ENCODE measurements around the gene CAST.

The CAST gene

GRCh38 chr5:96756985-96757384 lies 94.8 kb downstream of the CAST start:
- in situ Hi-C loops (cut with HindIII; ENCODE audit: low sequenced_read_pairs): no loop called here
- TF ChIP-seq, protein P1, sequence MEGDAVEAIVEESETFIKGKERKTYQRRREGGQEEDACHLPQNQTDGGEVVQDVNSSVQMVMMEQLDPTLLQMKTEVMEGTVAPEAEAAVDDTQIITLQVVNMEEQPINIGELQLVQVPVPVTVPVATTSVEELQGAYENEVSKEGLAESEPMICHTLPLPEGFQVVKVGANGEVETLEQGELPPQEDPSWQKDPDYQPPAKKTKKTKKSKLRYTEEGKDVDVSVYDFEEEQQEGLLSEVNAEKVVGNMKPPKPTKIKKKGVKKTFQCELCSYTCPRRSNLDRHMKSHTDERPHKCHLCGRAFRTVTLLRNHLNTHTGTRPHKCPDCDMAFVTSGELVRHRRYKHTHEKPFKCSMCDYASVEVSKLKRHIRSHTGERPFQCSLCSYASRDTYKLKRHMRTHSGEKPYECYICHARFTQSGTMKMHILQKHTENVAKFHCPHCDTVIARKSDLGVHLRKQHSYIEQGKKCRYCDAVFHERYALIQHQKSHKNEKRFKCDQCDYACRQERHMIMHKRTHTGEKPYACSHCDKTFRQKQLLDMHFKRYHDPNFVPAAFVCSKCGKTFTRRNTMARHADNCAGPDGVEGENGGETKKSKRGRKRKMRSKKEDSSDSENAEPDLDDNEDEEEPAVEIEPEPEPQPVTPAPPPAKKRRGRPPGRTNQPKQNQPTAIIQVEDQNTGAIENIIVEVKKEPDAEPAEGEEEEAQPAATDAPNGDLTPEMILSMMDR (IDR thresholded peaks at IDR 0.05; ENCODE audit: low read depth, low read length, missing control alignments): no peak
- no peak overlapping the region for H3K4me3 ChIP-seq (ENCODE audit: low read depth, low read length)
- no peak for DNase-seq (ENCODE audit: low read depth)

DNA sequence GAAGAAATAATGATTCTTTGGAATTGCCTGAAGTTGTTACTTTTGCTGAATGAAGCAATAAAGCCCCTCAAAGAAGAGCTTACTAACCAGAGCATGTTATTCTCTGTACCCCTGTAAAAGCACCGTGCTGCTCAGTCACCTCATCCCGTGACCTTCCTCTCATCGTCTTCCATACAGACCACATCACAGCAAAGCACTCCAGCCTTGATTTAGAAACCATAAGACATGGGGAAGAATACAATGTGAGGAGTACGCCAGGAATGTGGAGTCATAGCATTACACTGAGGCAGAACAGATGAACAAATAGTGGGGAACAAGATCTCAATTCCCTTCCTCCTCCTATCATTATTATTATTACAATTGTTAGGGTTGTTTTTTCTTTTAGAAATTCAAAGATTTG lies 96.4 kb downstream of the CAST start:
- no peak overlapping the region for H3K4me3 ChIP-seq (ENCODE audit: low read depth, low read length)
- no peak for DNase-seq (ENCODE audit: low read depth)
- TF ChIP-seq, protein P1 (IDR thresholded peaks at IDR 0.05; ENCODE audit: low read depth, low read length, missing control alignments): no peak
- in situ Hi-C loops (cut with HindIII; ENCODE audit: low sequenced_read_pairs): no loop called here

- in situ Hi-C loops (cut with HindIII; ENCODE audit: low sequenced_read_pairs): no loop called here
- TF ChIP-seq, protein P1 (IDR thresholded peaks at IDR 0.05; ENCODE audit: low read depth, low read length, missing control alignments): no peak
- H3K4me3 ChIP-seq (ENCODE audit: low read depth, low read length): no peak overlapping the region
- DNase-seq (ENCODE audit: low read depth): peak; percentile 43
Measured at GRCh38 chr5:96761618-96762017, 99.4 kb downstream of the CAST start.

DNA sequence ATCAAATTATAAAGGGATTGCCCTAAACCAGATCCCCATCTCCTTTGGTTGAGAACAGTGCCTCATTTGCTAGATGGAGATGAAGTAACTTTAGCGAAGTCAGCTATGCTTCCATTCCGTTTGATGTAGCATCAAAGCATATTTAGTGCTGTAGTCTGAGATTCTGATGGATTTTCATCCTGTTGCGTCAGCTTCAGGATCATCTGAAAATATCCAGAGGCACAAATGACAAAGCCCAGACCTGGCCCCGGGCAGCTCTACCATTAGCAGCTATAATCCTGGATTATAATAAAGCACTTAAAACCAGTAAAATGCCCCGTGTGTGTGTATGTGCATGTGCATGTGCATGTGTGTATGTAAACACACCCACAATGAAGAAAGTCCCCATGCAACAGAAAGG lies 100.8 kb downstream of the CAST start:
- no peak for DNase-seq (ENCODE audit: low read depth)
- TF ChIP-seq, protein P1 (IDR thresholded peaks at IDR 0.05; ENCODE audit: low read depth, low read length, missing control alignments): no peak
- in situ Hi-C loops (cut with HindIII; ENCODE audit: low sequenced_read_pairs): no loop called here
- H3K4me3 ChIP-seq (ENCODE audit: low read depth, low read length): no peak overlapping the region

DNA sequence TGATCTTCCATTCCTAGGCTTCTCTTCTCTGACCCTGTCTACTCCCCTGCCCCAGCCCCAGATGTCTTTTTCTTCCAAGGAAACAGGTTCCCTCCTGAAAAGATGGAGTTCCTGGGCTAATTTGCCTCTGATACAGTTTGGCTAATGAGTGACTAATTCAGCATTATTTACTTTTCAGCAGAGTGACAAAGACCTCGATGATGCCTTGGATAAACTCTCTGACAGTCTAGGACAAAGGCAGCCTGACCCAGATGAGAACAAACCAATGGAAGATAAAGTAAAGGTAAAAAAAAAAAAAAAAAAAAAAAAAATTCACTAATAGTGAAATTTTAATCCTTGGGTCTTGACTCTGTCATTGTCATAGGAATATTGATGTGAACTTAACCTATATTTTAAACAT lies 102.9 kb downstream of the CAST start:
- in situ Hi-C loops (cut with HindIII; ENCODE audit: low sequenced_read_pairs): no loop called here
- H3K4me3 ChIP-seq (ENCODE audit: low read depth, low read length): no peak overlapping the region
- DNase-seq (ENCODE audit: low read depth): no peak
- TF ChIP-seq, protein P1 (IDR thresholded peaks at IDR 0.05; ENCODE audit: low read depth, low read length, missing control alignments): no peak

- H3K4me3 ChIP-seq (ENCODE audit: low read depth, low read length): no peak overlapping the region
- in situ Hi-C loops (cut with HindIII; ENCODE audit: low sequenced_read_pairs): no loop called here
- TF ChIP-seq, protein P1 (IDR thresholded peaks at IDR 0.05; ENCODE audit: low read depth, low read length, missing control alignments): no peak
- no peak for DNase-seq (ENCODE audit: low read depth)
Measured at GRCh38 chr5:96768708-96769251, 106.6 kb downstream of the CAST start.

DNA sequence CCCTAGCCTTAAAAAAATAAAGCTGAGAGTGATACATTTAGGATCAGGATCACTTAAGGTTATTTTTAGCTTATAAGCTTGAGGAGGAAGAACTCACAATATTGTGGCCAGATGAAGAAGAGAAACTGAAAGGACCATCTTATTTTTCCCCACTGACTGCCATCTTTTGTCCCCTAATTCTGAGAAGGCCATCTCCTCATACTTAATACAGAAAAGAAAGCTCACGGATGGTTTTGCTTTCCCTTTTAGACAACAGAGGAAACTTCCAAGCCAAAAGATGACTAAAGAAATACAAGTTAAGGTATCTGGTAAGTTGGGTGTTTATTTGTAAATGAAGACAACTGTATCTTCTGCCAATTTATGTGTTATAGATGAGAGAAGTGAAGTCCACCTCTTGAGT lies 109.2 kb downstream of the CAST start:
- in situ Hi-C loops (cut with HindIII; ENCODE audit: low sequenced_read_pairs): no loop called here
- TF ChIP-seq, protein P1 (IDR thresholded peaks at IDR 0.05; ENCODE audit: low read depth, low read length, missing control alignments): no peak
- no peak for DNase-seq (ENCODE audit: low read depth)
- H3K4me3 ChIP-seq (ENCODE audit: low read depth, low read length): no peak overlapping the region
